NCI-H1436 (cell line): ENCODE measurements around the gene LSM14B.
"Not testable (repeated sequence)": the region's sequence is repeated elsewhere in the genome, so short reads cannot be mapped to it uniquely, and the experiment has no call there.

Experiments
- DNase-seq: peaks from one replicate; lab custom pipeline; 2025; lab: John Stamatoyannopoulos, UW

Gene LSM14B

GRCh38 chr20:62147125-62147524 is 24.9 kb downstream of the LSM14B start:
- DNase-seq = no peak

GRCh38 chr20:62147528-62147927 is 25.3 kb downstream of the LSM14B start:
- DNase-seq = no peak

- DNase-seq = not testable (repeated sequence)
Observed at GRCh38 chr20:62148383-62148782, 26.1 kb downstream of the LSM14B start.

GRCh38 chr20:62148908-62149314 is 26.6 kb downstream of the LSM14B start:
- DNase-seq = no peak

GRCh38 chr20:62149532-62150309 is 27.4 kb downstream of the LSM14B start:
- no peak for DNase-seq

- DNase-seq = no peak
Observed at GRCh38 chr20:62150310-62150575, 28.0 kb downstream of the LSM14B start.

GRCh38 chr20:62151225-62151624 is 28.9 kb downstream of the LSM14B start:
- DNase-seq = no peak

- DNase-seq = no peak
Observed at GRCh38 chr20:62151835-62152364, 29.6 kb downstream of the LSM14B start.

- no peak for DNase-seq
Observed at GRCh38 chr20:62155428-62156253, 33.4 kb downstream of the LSM14B start.

GRCh38 chr20:62156254-62156556 is 33.9 kb downstream of the LSM14B start:
- no peak for DNase-seq

- DNase-seq = peak; percentile 28
Observed at GRCh38 chr20:62156592-62157386, 34.5 kb downstream of the LSM14B start.

- DNase-seq = no peak
Observed at GRCh38 chr20:62157387-62158087, 35.3 kb downstream of the LSM14B start.

- no peak for DNase-seq
Observed at GRCh38 chr20:62158088-62158400, 35.8 kb downstream of the LSM14B start.

- DNase-seq = no peak
Observed at GRCh38 chr20:62158541-62158940, 36.3 kb downstream of the LSM14B start.

- DNase-seq = no peak
Observed at GRCh38 chr20:62159052-62159451, 36.8 kb downstream of the LSM14B start.

GRCh38 chr20:62159839-62160238 is 37.6 kb downstream of the LSM14B start:
- no peak for DNase-seq

- DNase-seq = no peak
Observed at GRCh38 chr20:62160253-62160652, 38.0 kb downstream of the LSM14B start.

- DNase-seq = no peak
Observed at GRCh38 chr20:62160876-62161275, 38.6 kb downstream of the LSM14B start.

GRCh38 chr20:62161347-62161746 is 39.1 kb downstream of the LSM14B start:
- no peak for DNase-seq

- no peak for DNase-seq
Observed at GRCh38 chr20:62162765-62163484, 40.6 kb downstream of the LSM14B start.

GRCh38 chr20:62163485-62163865 is 41.2 kb downstream of the LSM14B start:
- no peak for DNase-seq
